PC-9 (cell line): ENCODE measurements around the gene PNCK. TPM values are rescaled to one million over a fixed set of nuclear protein-coding genes. Genes with fewer than 3 reads are reported as not detected.

Source experiments
- BruUV-seq: library from RNA; stranded (reverse); fragments of 400-500 nt; replicated peaks from 2 replicates; lab custom pipeline; 2021; lab: Mats Ljungman, UMichigan
- CTCF ChIA-PET: fragments of 300-600 bp; sonication (Branson Sonifier 250); formaldehyde crosslinking; loops from one replicate; lab custom pipeline; 2022; ENCODE audit warnings: antibody characterized with exemption; lab: Charles Lee
- POLR2A ChIA-PET: fragments of 300-600 bp; sonication (Branson Sonifier 250); formaldehyde crosslinking; loops from one replicate; lab custom pipeline; 2022; ENCODE audit warnings: antibody characterized with exemption; ENCODE audit not compliant: unreplicated experiment; lab: Charles Lee
- DNase-seq, 2 experiments: peaks; one replicate each; pipeline versions ENCODE4 v3.0.0 to v3.0.0-alpha.2; 2015 to 2022; ENCODE audit warnings: mixed read lengths in 1 of 2
- H2AFZ ChIP-seq: fragments of 200-600 bp; sonication (generic); 2 replicates; pipeline ENCODE4 v1.8.1; 2017; ENCODE audit warnings: antibody characterized with exemption
- H3F3A ChIP-seq: fragments of 200-600 bp; sonication (generic); 2 replicates; pipeline ENCODE4 v1.8.1; 2017; ENCODE audit warnings: antibody characterized with exemption, mild to moderate bottlenecking, low read depth; ENCODE audit not compliant: insufficient read depth
- H3K27ac ChIP-seq: fragments of 200-600 bp; sonication (generic); 2 replicates; pipeline ENCODE4 v1.6.1; 2016; ENCODE audit warnings: mixed run types
- H3K27me3 ChIP-seq: fragments of 200-600 bp; sonication (generic); 2 replicates; pipeline ENCODE4 v1.6.1; 2016; ENCODE audit warnings: low read depth, mixed run types; ENCODE audit not compliant: insufficient read depth
- H3K36me3 ChIP-seq: fragments of 200-600 bp; sonication (generic); 2 replicates; pipeline ENCODE4 v1.6.1; 2016; ENCODE audit warnings: low read depth, mixed run types
- H3K4me1 ChIP-seq: fragments of 200-600 bp; sonication (generic); replicated peaks from 2 replicates; pipeline ENCODE4 v1.6.1; 2016; ENCODE audit warnings: mixed run types; ENCODE audit not compliant: insufficient read depth
- H3K4me2 ChIP-seq: fragments of 200-600 bp; sonication (generic); 2 replicates; pipeline ENCODE4 v1.6.1; 2017; ENCODE audit warnings: mixed run types
- H3K4me3 ChIP-seq: fragments of 200-600 bp; sonication (generic); 2 replicates; pipeline ENCODE4 v1.6.1; 2016; ENCODE audit warnings: mixed run types
- H3K79me2 ChIP-seq: fragments of 200-600 bp; sonication (generic); 2 replicates; pipeline ENCODE4 v1.6.1; 2017; ENCODE audit warnings: low read depth, mixed run types
- H3K9me2 ChIP-seq: fragments of 200-600 bp; sonication (generic); 2 replicates; pipeline ENCODE4 v1.8.1; 2017; ENCODE audit warnings: mild to moderate bottlenecking; ENCODE audit not compliant: insufficient read depth
- H3K9me3 ChIP-seq: fragments of 200-600 bp; sonication (generic); 2 replicates; pipeline ENCODE4 v1.8.1; 2016; ENCODE audit warnings: low read depth; ENCODE audit not compliant: insufficient read depth
- H4K20me1 ChIP-seq: fragments of 200-600 bp; sonication (generic); 2 replicates; pipeline ENCODE4 v1.8.1; 2017; ENCODE audit not compliant: insufficient read depth
- EZH2 ChIP-seq: fragments of 200-600 bp; sonication (generic); IDR thresholded peaks from 2 replicates; pipeline ENCODE4 v1.8.0; 2017; ENCODE audit warnings: antibody characterized with exemption, low read depth
- intact Hi-C: fragments of 100-400 bp; cut with micrococcal nuclease; formaldehyde crosslinking; loops from one replicate; pipeline ENCODE4 v1.10.0; 2022; ENCODE audit not compliant: unreplicated experiment
- total RNA-seq: library from RNA; stranded (reverse); gene quantifications from 2 replicates; pipeline ENCODE4 v1.2.3, GENCODE V29; 2021
- TF ChIP-seq, protein P1 (sequence below): fragments of 200-600 bp; sonication (generic); conservative IDR thresholded peaks from 2 replicates; pipeline ENCODE4 v1.6.1; 2017; ENCODE audit warnings: mixed run types, antibody characterized with exemption, mild to moderate bottlenecking, moderate library complexity

PNCK gene
- total RNA-seq, 1 experiment from 2014 or later: 1.0 TPM

DNA sequence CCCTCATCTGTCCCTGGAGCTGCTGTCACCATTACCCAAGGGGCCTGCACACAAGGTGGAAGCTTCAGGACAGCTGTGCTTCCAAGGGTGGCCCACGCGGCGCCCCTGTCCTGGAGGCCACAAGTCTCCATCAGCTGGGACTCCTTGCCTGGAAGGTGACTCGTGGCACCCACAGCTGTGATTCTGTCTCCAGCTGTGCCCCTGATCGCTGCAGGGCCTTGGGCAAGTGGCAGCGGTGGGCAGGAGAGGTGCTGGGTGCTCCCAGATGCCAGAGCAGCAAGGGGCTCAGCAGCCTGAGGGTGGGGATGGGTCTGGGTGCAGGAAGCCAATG, 35.6 kb downstream of the PNCK start:
- no TSS peak for BruUV-seq

DNA sequence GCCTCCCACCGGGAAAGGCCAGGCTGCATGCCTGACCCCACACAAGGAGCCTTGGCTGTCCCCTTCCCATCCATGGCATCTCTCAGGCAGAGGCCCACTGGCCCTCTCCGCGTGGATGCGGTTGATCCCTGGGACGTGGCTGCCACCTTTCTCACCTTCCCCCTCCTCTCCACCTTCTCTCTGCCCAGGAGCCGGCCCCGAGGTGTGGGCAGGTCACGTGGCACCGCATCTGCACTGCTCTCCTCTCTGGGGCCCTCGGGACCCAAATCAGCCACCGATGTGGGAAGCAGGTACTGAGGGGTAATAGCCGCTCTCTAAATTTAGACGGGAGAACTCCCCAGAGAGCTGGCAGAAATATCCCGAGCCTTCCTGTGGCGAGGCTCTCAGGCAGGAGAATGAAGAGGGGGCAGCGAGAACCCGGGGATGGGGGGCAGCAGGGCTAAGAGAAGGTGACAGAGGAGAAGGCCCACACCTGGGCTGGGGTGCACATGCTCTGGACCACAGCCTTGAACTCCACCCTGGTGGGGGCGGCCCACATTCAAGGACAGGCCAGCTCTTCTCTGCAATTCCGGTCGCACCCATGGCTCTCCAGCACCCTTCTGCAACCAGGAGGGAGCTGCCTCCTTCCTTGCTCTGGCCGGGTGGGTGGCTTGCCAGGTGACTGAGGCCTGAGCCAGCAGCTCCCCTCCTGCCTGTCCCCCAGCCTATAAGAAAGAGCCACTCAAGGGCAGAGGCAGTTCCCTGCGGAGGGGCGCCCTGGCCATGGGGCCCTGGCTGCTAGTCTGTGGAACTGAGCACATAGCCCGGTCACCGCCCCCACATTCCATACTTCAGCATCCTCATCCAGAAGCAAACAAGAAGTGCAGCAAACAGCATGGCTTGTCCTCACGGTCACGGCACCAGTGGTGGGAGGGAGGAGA, 36.2 kb downstream of the PNCK start:
- H2AFZ ChIP-seq: no peak overlapping the region
- POLR2A ChIA-PET: no interaction called here
- H3K4me3 ChIP-seq: no peak overlapping the region
- H3K9me2 ChIP-seq: no peaks in the 10 kb centered on the region
- peaks cover 53% of the 10 kb centered on the region for H3K27me3 ChIP-seq
- no peaks in the 10 kb centered on the region for H3K36me3 ChIP-seq
- H3K4me2 ChIP-seq: no peak overlapping the region
- TF ChIP-seq, protein P1, sequence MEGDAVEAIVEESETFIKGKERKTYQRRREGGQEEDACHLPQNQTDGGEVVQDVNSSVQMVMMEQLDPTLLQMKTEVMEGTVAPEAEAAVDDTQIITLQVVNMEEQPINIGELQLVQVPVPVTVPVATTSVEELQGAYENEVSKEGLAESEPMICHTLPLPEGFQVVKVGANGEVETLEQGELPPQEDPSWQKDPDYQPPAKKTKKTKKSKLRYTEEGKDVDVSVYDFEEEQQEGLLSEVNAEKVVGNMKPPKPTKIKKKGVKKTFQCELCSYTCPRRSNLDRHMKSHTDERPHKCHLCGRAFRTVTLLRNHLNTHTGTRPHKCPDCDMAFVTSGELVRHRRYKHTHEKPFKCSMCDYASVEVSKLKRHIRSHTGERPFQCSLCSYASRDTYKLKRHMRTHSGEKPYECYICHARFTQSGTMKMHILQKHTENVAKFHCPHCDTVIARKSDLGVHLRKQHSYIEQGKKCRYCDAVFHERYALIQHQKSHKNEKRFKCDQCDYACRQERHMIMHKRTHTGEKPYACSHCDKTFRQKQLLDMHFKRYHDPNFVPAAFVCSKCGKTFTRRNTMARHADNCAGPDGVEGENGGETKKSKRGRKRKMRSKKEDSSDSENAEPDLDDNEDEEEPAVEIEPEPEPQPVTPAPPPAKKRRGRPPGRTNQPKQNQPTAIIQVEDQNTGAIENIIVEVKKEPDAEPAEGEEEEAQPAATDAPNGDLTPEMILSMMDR: no peak
- no peak for TF ChIP-seq EZH2
- no peak for DNase-seq
- H3F3A ChIP-seq: no peaks in the 10 kb centered on the region
- H3K79me2 ChIP-seq: no peaks in the 10 kb centered on the region
- intact Hi-C loops: no loop called here
- CTCF ChIA-PET: interaction anchor here (0.7 kb wide), 1 partner anchor 16 kb away, joined by 5 read pairs; no protein-coding TSS in a partner anchor
- H4K20me1 ChIP-seq: no peaks in the 10 kb centered on the region
- no TSS peak for BruUV-seq
- no peaks in the 10 kb centered on the region for H3K4me1 ChIP-seq
- no peaks in the 10 kb centered on the region for H3K9me3 ChIP-seq
- no peak overlapping the region for H3K27ac ChIP-seq

More for the DNA sequence above, 35.6 kb downstream of the PNCK start:
- DNase-seq: no peak
- TF ChIP-seq, protein P1: no peak
- no peak for TF ChIP-seq EZH2
- ChIA-PET CTCF (no interaction called here), POLR2A (no interaction called here)
- Histone ChIP-seq H3K79me2 (no peaks in the 10 kb centered on the region), H3K4me3 (no peak overlapping the region), H3K4me1 (no peaks in the 10 kb centered on the region), H3K27me3 (peaks cover 47% of the 10 kb centered on the region), H4K20me1 (no peaks in the 10 kb centered on the region), H3K27ac (no peak overlapping the region), H3F3A (no peaks in the 10 kb centered on the region), H3K4me2 (no peak overlapping the region), H3K36me3 (no peaks in the 10 kb centered on the region), H3K9me3 (no peaks in the 10 kb centered on the region), H3K9me2 (no peaks in the 10 kb centered on the region), H2AFZ (no peak overlapping the region)
- intact Hi-C loops: no loop called here

DNA sequence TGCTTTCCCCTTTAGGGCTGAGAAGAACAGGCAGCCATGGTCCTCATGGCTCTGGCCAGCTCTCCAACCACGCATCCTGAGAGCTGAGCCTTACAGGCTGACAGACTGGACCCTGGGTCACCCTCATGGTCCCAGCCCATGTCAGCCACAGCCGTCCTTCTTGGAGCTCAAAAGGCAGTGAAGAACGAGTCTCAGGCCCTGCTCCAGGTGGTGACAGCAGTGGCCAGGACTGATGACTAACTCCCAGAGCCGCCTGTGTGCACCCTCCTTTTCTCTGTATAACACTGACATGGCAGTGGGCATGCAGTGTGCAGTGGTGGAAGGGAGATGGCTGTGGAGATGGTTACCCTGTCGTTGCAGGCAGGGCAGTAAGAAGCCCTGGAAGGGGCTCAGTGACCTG, 36.9 kb downstream of the PNCK start:
- TF ChIP-seq EZH2: no peak
- TF ChIP-seq, protein P1: no peak
- CTCF ChIA-PET: interaction anchor here (0.7 kb wide), 1 partner anchor 17 kb away, joined by 5 read pairs; no protein-coding TSS in a partner anchor
- BruUV-seq: no TSS peak

More for the DNA sequence above, 36.9 kb downstream of the PNCK start:
- H3K4me1 ChIP-seq: no peaks in the 10 kb centered on the region
- H2AFZ ChIP-seq: no peak overlapping the region
- H3K4me3 ChIP-seq: no peak overlapping the region
- H3K27me3 ChIP-seq: peaks cover 59% of the 10 kb centered on the region
- H3K79me2 ChIP-seq: no peaks in the 10 kb centered on the region
- H4K20me1 ChIP-seq: no peaks in the 10 kb centered on the region
- DNase-seq: no peak
- H3K9me2 ChIP-seq: no peaks in the 10 kb centered on the region
- no peak overlapping the region for H3K4me2 ChIP-seq
- POLR2A ChIA-PET: no interaction called here
- H3K27ac ChIP-seq: no peak overlapping the region
- no peaks in the 10 kb centered on the region for H3F3A ChIP-seq
- no peaks in the 10 kb centered on the region for H3K9me3 ChIP-seq
- intact Hi-C loops: no loop called here
- H3K36me3 ChIP-seq: no peaks in the 10 kb centered on the region
